ELF-1 (cell line): Measurements from ENCODE around the gene ADAR.

Source experiments
- DNase-seq: peaks from one replicate; pipeline ENCODE4 v3.0.0-alpha.2; 2016; ENCODE audit warnings: low read depth, low spot score

ADAR gene

DNA sequence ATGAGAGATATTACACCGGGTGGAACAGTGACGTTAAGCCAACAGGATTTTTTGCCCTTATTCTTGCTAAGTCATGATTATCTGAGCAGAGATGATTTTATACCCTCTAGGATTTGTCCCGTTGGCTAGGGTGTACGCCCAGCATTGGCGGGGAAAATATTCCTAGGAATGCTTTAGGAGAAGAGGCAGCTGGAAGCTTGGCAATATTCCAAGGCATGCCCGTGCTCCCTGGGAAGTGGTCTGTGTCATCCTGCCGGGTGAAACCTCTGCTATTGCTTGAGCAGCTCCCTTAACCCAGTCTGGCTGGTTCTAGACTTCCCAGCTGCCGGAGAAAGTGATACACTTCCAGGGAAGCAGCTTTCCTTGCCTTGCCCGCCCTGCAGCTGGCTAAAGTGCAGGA, 24.2 kb downstream of the ADAR start:
- no peak for DNase-seq

DNA sequence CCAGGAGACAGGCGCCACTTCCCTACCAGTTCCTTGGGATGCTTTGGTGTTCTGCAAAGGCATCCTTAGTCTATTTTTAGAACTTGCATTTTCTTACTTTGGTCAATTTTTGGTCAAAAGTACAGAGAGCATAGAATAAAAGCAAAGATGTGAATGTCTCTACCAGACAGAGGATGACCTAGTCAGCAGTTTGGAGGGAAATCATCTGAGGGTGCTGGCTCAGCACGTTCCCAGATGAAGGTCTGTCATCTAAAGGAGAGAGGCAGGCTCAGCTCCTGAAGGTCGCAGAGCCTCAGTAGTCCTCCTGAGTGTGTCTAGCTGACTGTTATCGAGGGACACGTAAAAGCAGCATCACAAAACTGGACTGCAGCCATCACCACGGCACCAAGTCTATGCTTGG, 25.1 kb downstream of the ADAR start:
- no peak for DNase-seq

DNA sequence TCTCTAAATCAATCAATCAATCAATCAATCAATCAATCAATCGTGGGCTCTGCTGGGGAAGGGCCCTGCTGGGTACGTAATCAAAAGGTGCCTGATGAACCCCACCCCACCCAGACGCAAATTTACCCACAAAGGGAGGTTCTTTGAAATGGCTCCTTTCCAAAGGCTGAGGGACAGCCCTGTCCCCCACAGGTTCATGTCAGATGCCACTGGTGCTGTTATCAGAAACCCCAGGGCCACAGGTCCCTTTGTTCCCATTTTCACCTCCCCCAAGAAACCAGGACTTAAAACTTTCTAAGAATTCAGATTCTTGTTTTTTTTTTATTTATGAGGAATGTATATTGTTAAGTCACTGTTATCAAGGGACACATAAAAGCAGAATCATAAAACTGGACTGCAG, 26.2 kb downstream of the ADAR start:
- no peak for DNase-seq

DNA sequence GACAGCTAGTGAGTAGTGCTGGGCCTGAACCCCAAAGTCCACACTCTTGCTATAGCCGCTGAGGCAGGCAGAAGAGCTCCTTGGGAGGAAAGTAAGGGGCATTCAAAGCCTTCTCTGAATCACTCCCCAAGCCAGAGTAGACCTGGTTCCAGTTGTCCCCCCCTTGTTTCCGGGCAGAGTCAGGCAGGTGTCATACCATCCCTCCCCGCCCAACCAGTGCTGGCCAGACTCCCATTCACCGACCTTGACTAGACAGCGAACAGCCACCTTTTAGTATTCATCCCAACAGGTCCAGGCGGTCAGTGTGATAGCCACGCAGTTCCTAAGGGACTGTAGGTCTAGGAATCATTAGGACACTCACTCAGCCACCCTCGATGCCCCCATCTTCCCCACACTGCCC, 28.6 kb downstream of the ADAR start:
- no peak for DNase-seq

DNA sequence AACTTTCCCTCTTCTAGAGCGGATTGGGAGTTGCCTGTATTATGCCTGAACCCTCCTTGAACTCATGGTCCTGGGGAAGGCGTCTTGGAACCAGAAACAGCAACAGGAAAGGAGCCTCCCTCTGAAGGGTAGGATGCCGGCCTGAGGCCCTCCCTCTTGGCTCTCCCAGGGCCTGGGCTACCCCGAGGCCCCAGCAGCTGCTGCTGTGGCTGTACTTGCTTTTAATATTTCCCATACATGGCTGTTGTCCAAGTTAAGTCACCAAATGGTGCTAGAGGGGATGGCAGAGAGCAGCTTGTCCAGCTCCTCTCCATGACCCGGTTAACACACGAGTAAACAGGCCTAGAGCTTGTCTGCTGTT, 29.9 kb downstream of the ADAR start:
- no peak for DNase-seq

DNA sequence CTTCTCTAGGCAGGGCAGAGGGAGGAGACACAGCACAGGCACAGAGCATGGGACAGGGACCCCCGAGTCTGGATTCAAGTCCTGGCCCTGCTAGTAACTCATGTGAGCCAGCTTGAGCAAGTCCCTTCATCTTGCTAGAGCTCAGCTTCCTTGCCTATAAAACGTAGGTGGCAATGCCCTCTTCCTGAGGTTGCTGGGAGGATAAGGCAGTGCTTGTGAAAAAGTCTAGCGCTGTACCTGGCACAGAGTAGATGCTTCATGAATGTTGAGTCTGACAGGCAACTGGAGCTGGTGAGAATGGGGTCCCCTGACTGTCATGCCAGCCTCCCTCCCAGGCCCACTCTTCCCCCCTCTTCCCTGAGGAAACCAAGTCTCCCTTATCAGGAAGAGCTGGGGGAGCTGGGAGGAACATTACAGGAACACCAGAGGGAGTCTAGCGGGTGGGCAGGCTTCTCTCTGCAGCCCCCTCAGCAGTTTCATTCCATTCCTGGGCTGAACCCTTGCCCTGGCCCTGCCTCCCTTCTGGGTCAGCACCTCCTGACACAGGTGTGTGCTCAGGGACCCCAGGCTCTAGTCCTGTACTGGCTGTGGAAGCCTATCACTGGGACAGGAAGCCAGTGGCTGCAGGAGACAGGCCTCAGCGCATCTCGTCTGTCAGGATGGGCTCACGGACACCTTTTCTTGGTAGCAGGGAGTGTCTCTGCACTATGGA, 30.5 kb downstream of the ADAR start:
- DNase-seq = no peak

DNA sequence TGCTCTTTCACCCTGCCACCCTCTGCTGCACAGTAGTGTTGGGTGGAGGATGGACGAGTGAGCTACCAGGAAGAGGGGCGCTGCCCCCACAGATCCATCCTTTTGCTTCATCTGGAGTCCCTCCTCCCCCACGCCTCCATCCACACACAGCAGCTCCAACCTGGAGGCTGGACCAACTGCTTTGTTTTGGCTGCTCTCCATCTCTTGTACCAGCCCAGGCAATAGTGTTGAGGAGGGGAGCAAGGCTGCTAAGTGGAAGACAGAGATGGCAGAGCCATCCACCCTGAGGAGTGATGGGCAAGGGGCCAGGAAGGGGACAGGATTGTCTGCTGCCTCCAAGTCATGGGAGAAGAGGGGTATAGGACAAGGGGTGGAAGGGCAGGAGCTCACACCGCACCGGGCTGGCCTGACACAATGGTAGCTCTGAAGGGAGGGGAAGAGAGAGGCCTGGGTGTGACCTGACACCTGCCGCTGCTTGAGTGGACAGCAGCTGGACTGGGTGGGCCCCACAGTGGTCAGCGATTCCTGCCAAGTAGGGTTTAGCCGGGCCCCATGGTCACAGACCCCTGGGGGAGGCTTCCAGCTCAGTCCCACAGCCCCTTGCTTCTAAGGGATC, 31.9 kb downstream of the ADAR start:
- DNase-seq = no peak

DNA sequence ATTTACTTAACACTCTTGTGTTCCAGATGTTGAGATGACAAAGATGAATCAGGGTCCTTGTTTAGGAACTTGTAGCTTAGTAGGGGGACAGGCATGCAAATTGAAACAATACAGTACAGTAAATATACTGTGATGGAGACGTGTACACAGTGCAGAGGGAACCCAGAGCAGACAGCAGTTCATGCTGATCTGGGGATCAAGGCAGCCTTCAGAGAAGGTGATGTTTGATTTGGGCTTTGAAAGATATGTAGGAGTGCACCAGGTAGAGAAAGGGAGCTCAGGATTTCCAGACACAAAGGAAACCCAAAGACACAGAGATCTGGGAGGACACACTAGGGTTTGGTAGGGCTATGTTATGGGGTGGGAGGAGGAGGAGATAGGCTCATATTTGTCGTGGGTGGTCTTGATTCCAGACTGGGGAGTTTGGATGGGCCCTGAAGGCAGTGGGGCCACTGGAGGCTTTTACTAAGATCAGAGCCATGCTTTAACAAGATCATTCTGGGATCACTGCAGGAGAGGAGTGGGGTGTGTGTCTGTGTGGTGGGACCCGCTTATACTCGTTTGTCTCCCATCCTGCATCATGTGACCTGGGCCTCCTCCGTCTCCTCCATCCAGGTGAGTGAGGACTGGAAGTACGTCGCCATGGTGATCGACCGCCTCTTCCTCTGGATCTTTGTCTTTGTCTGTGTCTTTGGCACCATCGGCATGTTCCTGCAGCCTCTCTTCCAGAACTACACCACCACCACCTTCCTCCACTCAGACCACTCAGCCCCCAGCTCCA, 32.6 kb downstream of the ADAR start:
- no peak for DNase-seq

DNA sequence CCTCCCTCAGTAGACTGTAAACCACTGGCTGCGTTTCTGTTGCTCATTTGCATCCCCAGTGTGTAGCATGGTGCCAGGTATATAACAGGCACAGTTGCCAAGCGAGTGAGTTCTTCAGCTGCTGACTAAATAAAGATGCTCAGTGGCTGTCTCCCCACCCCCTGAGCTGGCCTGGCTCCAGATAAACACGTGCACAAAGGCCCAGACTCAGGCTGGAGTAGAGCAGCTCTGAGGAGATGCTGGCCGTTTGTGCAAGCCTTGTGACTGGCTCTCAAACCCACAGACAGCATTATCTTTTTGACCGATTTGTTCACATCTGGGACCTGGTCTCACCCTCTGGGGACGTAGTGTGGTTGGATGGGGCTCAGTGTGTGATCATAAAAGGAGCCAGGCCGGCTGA, 33.3 kb downstream of the ADAR start:
- DNase-seq = no peak

DNA sequence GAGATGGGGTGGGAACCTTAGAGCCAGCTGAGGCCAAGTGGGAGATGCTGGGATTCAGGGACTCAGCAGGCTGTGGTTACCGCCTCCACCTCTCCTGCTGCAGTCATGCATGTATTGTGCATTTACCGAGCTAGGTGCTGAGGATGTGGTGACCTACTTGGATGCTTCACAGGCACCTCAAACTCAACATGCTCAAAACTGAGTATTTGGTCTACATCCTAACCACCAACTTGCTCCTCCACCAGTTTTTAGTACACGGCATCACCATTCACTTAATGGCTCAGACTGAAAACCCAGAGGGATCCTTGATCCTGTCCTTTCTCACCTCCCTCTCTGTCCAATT, 34.8 kb downstream of the ADAR start:
- DNase-seq = no peak

DNA sequence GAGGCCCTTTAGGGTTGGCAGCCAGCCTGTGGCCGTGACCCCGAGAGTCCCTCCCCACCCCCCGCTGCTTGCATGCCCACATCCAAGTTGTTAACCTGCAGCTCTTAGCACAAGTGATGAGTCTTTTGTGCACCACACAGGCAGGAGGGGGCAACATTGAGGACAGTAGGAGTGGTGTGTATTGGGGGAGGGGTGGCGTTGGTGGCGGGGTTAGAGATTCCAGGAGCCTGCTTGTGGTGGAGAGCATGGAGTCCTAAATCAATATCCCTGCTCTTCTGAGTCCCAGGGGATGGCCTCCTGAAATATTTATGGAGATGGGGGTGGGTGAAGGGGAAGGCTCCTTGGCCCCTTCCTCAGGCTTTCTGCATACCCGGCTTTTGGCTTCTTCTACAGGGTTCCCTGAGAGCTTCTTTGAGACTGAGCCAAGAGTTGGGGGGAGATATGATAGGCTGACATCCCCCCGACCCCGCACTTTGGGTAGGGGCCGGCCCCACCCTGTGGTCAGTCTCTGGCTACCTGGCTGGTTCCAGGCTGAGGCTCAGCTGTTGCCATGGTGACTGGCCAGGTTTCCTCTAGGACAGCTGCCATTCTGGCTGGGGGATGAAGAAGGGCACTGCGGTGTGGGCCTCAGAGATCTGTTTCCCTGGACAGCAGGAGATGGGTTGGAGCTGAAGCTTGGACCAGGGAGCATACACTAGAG, 35.4 kb downstream of the ADAR start:
- DNase-seq = peak; percentile 36

DNA sequence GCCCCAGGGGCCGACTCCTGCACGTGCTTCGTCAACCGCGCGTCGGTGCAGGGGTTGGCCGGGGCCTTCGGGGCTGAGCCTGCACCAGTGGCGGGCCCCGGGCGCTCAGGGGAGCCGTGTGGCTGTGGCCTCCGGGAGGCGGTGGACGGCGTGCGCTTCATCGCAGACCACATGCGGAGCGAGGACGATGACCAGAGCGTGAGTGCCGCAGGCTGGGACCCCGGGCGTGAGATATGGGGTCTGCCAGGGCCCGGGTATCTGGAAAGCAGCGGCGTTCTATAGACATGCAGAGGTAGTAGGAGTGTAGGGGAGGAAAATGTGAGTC, 36.1 kb downstream of the ADAR start:
- DNase-seq = no peak

DNA sequence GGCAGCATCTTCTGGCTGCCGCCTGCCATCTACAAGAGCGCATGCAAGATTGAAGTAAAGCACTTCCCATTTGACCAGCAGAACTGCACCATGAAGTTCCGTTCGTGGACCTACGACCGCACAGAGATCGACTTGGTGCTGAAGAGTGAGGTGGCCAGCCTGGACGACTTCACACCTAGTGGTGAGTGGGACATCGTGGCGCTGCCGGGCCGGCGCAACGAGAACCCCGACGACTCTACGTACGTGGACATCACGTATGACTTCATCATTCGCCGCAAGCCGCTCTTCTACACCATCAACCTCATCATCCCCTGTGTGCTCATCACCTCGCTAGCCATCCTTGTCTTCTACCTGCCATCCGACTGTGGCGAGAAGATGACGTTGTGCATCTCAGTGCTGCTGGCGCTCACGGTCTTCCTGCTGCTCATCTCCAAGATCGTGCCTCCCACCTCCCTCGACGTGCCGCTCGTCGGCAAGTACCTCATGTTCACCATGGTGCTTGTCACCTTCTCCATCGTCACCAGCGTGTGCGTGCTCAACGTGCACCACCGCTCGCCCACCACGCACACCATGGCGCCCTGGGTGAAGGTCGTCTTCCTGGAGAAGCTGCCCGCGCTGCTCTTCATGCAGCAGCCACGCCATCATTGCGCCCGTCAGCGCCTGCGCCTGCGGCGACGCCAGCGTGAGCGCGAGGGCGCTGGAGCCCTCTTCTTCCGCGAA, 36.6 kb downstream of the ADAR start:
- DNase-seq = no peak

DNA sequence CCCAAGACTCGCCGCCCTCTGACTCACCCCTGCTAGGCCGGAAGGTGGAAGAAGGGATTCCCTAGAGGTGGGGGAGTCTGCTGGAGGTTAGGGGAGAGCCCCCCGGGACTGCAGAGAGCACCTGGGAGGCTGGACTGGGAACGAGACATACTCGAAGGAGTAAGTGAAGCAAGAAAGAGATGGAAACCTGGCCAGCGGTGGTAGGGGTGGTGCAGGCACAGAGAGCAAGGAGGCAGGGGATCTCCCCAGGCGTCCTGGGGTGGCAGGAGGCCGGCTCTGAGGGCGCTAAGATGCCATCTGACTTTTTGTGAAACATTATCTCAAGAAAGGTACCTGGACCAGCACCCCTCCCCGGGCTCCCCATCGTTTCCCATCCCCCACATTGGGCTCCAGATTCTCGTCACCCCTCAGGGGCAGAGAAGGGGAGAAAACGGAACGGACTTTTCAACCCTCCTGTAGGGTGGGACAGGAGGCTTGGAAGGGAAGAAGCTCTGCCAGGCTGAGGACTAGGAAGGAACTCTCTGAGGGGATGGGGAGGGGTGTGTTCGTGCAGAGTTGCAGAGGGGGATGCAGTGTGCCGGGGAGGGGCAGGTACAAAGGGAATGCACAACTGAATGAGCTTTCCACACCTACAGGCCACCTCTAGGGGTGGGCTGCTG, 39.7 kb downstream of the ADAR start:
- DNase-seq = no peak

DNA sequence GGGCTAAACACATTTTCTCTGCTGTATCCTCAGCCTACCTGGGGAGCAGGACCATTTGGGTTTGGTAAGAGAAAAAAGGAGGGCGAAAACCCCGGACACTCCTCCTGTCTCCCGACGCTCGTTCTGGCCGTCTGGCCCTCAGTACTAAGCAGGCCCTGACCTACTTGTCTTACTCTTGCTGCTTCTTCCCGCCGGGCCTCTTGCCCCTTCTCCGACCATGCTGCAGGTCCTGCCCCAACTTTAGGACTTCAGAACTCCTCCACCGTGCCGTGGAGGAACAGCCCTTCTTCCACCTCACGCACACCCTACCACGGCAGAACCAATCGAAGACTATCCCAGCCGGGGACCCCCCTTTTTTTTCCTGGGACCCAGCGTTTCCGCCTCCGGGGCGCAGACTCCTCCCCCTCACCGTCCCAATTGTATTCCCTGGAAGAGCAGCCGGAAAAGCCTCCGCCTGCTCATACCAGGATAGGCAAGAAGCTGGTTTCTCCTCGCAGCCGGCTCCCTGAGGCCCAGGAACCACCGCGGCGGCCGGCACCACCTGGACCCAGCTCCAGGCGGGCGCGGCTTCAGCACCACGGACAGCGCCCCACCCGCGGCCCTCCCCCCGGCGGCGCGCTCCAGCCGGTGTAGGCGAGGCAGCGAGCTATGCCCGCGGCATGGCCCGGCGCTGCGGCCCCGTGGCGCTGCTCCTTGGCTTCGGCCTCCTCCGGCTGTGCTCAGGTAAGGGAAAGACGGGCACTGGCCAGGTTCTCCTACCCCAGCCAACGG, 40.4 kb downstream of the ADAR start, which contains the start of gene CHRNB2:
TSS of gene CHRNB2 (plus strand) at position 393 of the 771 bp plus-strand sequence. CDS start at position 660, 267 bp downstream.
- DNase-seq = peak; percentile 90

DNA sequence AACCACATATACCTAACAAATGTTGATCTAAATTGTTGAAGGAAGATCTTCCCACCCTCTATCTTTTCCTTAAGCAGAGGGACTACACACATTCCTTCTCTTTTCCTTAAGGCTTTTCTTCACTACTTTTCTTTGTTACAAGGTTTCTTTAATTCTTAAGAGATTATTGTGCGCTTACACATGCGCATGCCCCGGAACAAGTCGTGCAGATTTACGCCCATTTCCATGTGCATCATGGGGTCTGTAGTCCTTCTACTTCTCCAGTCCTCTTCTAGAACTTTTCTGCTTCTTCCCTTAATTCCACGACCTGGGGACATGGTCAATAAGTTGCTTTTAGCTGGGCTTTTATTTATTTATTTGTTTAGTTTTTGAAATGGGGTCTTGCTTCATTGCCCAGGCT, 42.1 kb downstream of the ADAR start:
- DNase-seq = no peak

DNA sequence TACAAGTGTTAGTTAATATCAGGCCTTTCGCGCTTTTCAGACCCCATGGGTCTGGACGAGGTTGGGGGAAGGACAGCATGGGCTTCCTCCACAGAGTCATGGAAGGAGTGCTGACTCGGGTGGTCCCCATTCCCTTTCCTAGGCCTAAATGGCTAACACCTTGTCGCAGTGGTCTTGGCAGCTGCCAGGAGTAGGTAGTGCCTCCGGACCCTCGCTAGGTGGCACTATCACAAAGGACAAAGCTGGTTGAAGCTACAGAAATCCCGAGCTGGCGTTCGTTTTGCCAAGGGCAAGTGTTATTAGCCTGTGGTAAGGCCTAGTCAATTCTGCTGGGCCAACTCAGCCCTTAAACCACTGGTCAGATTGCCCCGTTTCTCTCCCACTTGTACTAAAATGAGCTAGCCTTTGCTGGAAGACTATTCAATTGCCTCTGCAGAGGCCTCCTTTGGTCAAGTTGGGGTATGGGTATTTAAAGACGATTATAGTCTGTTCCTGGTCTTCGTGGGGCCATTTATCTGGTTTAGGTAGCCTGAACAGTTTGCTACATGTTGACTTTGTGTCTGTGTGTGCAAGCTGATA, 48.4 kb downstream of the ADAR start:
- DNase-seq = peak; percentile 94

DNA sequence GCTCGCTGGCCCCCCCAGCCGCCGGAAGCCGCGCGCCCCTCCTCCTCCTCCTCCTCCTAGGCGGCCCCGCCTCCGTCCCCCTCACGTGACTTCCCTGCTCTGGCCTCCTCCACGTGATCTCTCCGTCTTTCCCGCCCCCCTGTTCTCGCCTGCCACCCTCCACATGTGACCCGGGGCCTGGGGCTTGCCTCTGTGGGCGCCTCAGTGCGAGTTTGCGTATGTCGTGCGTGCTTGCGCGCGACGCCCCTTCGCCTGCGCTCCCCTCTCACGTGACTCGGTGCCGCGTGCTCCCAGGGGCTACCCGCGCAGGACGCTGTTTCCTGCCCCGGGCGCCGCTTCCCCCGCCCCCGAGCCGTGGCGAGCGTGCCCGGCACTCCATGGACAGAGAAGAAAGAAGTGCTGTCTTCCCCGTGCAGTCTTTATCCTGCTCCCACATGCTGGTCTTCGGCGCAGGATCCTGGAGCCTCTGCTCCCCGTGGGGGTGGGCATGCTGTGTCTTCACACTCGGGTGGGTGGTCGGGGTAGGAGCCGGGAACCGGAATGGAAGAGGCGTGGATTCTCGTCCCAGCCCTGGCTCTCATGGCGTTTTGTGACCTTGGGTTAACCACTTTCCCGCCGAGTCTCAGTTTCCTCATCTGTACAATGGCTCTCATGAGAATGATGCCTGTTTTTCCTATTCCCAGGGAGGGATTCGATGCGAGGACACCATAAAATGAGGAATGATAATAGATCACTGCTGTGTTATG, 49.1 kb downstream of the ADAR start:
- peak; percentile 97 for DNase-seq

DNA sequence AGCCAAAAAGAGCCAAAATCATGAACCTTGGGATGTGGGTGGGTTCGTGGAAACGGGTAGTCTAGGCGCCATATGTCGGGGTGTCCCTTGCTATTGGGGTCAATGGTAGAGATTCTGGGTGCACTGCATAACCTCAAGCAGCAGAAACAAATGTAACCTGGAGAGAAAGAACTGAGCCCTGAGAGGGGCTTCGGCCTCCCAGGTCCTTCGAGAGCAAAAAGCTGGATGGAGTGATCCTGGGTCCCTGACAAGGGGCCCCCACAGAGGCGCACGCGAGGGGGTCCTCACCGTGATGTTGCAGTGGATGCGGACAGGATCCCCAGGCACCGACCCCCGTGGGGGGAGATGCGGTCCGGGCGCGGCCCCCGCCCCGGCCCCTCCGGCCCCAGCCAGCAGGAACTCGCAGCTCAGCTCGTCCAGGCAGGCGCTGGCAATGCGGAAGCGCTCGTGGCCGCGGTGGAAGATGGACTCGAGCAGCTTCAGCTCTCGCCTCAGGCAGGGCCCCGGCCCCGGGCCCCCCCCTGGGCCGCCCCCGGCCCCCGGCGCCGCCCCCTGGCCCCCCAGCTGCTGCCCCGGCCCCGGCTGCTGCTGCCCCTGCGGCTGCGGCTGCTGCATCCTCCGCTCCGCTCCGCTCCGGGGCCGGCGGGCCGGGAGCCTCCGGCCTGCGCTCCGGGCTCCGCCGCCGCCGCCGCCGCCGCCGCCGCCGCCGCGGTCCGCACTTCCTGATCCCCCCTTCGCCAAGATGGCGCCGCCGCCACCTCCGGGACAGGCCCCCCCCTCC, 49.9 kb downstream of the ADAR start, which contains the start of gene UBE2Q1:
TSS of gene UBE2Q1 (minus strand) at position 724 of the 781 bp plus-strand sequence. CDS start at position 615, 109 bp downstream.
- no peak for DNase-seq
